ENCODE measurements around the gene EGLN2.
"Not testable (repeated sequence)": the region's sequence is repeated elsewhere in the genome, so short reads cannot be mapped to it uniquely, and the experiment has no call there.

- TF ChIP-seq CTCF (conservative IDR thresholded peaks at IDR 0.05 in 1 of 2, IDR thresholded peaks at IDR 0.05 in 1 of 2; ENCODE audit: extremely low read depth in 1 of 2, insufficient read depth in 1 of 2, low read depth in 1 of 2, low read length in 2 of 2); EZH2 (IDR thresholded peaks at IDR 0.05; ENCODE audit: borderline replicate concordance, low read length): not testable (repeated sequence)
Measured at GRCh38 chr19:40824916-40825315, 25.9 kb downstream of the EGLN2 start.
